NCI-H2227 (cell line): Measurements from ENCODE around the gene CBLB.

Experiments used
- DNase-seq: peaks from one replicate; lab custom pipeline; 2025; ENCODE audit not compliant: unreplicated experiment; lab: John Stamatoyannopoulos, UW

Gene CBLB

DNA sequence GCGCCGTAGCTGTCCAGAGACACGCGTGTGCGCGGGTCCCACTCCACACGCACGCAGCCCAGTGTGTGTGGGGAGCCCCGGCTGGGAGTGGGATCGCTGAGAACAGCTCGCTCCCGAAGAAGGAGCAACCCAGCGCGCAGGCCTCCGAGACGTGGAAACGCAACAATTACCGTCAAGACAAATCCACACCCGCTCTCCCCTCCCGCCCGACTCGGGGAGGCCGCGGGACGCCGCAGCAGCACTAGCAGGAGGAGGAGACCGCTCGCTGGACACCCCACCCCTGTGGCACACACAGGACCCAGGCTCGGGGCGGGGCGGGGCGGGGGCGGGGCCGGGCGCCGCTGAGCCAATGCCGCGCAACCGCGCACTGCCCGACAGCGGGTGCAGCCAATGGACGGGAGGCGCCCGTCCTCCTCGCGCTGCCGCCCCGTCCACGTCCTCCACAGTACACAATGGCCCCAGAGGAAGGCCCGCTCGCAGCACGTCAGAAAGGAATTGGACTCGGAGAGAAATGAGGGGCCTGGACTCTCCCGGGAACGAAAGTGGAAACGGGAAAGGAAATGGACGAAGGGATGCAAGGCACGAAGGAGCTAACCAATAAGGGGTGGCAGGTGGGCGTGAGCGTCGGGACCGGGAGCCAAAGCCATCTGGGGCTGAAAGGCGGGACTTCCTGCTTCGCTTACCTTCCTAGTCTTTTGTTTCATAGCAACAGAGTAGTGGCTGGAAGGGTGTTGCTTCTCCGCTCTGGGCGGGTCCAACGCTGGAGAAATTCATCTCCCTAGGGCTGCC lies at the start of gene CBLB:
TSS of gene CBLB (minus strand) at position 271 of the 789 bp plus-strand sequence. CDS start 1,435 bp downstream, outside the sequence.
- DNase-seq = peak; percentile 88

GRCh38 chr3:105916767-105917166 lies 48.0 kb upstream of the CBLB start:
- no peak for DNase-seq

GRCh38 chr3:105915524-105915923 lies 46.7 kb upstream of the CBLB start:
- no peak for DNase-seq

- no peak for DNase-seq
These were observed 44.8 kb upstream of the CBLB start for GRCh38 chr3:105913616-105914015.

- DNase-seq = no peak
These were observed 44.1 kb upstream of the CBLB start for GRCh38 chr3:105912891-105913290.

GRCh38 chr3:105911496-105911895 lies 42.7 kb upstream of the CBLB start:
- DNase-seq = no peak

DNA sequence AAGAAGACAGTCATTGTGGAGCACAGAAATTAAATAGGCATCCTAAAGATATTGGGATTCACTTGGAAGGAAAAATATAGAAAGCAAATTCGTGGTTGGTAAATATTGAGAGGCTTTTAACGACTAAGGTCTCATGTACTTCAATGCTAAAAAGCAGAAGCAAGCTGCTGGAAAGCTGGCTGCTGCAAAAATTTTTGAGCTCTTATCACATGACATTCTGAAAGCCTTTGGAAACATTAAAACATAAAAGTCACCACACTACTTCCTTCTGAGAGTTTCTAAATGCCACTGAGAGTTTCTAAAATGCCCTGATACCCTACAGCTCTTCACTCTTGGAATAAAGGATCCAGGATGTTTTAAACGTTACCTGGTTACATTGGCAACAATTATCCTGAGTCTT lies 39.0 kb upstream of the CBLB start:
- DNase-seq = no peak

- DNase-seq = no peak
These were observed 38.0 kb upstream of the CBLB start for GRCh38 chr3:105906836-105907235.

GRCh38 chr3:105906345-105906744 lies 37.5 kb upstream of the CBLB start:
- DNase-seq = no peak

DNA sequence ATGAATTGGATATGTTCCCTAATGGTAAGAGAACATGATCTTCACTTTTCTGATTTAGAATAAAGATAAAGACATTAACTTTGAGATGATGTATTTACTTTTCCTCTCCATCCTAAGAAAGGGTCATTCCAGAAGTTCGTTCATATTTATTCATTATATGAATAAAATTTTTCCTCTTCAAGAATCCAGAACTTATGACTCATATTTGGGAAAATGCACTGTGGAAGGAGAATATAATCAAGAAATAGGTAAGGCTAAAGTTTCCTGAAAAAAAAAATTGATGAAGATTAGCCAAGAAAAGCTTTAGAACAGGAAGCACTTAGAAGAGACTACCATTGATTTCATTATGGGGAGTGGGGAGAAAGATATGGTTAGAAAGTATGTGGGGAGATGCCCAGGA lies 36.5 kb upstream of the CBLB start:
- no peak for DNase-seq

DNA sequence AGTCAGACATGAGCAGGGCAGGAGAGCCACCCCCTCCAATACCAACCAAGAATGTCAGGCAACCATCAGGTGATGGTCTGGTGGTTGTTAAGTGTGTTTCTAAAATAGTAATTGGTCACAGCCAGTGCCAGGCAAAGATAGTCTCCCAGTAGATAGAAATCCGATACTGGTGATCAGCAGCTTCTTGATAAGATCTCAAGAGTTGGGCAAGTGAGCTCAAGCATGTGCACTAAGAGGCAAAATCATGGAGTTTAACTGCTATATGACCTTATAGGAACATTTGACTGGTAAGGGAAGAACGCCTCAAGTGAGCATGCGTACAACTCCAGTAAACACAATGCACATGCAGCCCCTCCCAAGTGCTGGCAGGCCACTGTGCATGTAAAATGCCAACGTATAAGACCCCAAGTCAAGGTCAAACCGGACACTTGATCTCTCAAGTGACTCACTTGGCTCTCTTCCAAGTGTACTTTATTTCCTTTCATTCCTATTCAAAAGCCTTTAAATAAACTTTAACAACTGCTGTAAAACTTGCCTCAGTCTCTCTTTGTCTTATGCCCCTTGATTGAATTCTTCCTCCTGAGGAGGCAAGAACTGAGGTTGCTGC lies 36.0 kb upstream of the CBLB start:
- no peak for DNase-seq

DNA sequence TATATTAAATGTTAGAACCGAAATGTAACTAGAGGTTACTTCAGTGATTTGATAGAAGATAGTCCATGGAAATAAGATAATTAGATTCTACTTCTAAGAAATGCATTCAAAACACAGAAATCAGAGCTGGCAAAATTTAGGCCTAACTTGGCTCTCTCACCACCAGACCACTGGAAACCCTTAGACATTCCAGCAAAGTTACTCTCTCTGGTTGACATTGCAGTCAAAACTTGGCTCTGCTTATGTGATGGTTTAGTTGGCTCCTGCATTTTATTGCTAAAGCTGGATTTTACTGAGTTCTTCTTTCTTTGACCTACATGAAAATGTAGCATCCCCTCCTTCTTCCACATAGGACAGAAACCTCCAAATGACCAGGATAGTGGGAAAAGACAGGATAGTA lies 35.4 kb upstream of the CBLB start:
- no peak for DNase-seq

GRCh38 chr3:105899516-105899915 lies 30.7 kb upstream of the CBLB start:
- DNase-seq = no peak

DNA sequence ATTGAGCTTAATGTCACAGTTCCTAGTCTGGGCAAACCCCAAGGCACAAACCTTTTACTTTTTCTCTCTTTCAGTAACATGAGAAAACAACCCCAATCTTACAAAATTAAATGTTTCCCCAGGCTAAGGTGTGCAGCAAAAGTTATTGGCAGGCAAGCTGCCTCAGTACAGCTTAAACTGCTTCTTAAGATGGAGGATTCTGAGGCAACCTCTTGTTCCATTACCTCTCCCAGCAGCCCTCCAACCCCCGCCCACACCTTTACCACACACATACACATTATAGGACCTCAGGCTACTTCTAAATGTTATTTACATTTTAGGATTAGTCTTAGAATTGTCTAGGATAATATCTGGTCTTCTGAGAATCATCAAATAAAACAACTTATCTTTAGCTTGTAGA lies 22.3 kb upstream of the CBLB start:
- DNase-seq = no peak

DNA sequence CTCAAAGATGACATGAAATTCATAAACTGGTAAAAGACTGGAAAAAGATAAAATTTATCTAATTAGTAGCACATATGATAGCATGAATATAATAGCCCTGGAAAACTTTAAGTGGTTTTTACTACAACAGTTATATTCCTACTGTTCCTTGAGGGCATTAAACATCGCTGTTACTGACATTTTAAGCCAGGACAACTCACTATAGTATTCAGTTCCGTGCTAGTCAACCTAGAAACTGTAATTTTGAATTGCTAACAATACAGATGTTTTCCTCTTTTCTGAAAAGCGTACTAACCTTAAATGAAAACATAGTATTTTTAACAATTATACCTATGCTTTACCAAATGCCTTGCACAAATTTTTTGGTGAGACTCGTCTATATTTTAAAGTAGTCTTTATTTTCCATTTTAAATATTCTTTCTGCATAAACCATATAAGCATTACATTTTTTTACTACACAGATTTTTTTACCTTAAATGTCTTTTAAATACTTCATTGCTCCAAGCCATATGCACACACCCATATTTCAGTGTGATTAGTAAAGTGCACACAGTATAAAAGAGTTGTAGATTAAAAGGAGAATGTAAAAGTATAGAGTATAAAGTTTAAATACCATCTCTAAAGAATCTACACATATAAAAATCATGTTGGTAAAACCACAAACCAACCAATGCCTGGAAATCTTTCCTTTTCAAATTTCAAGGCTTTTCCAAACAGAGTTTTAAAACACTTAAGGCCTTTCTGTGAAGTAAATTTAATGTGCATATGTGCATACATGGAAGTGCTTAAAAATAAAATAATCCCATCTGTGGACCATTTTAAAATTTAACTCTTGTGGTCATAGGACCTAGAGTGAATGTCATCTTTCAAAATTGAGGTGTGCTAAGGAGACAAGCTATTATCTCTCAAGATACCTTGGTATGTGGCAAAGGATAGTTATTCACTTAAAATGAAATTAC lies 20.1 kb upstream of the CBLB start:
- DNase-seq = no peak

DNA sequence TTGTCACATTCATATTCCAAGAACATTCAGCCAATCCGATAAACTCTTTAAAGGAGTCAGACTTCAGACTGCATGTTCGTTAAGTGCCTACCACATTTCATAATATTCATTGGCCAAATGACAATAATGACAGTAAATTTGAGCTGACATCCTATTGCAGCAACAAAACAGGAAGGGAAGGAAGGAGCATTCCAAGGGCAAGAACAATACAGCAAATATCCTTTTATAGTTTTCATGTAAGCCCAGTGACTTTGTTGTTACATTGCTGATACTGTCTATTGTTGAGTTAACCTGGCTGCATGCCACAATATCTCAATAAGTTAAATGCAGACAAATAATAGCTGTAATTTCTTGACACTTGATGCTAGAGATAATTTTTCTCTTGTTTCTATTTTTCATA lies 16.4 kb upstream of the CBLB start:
- DNase-seq = no peak

DNA sequence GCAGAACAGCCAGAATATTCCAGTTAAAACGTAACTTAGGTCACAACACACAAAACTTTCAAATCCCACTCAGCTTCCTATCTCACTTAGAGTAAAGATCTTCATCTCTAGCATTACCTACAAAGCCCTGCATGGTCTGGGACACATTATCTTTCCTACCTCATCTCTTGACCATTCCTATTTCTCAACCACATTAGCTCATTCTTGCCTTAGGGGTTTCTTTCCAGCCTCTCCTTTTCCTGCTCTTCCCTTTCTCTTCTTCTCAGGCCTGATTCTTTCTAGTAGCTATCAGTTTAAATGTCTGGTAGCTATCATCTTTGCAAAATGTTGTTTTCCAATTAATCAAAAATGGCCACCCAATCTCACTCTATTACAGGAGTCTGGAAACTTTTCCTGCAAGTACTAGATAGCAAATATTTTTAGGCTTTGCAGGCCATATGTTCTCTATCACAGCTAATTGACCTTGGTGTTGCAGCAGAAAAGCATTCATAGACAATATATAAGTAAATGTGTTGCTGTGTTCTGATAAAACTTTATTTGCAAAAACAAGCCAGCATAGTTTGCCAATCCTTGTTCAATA lies 15.1 kb upstream of the CBLB start:
- DNase-seq = no peak

- DNase-seq = no peak
These were observed 12.0 kb upstream of the CBLB start for GRCh38 chr3:105880681-105881290.

DNA sequence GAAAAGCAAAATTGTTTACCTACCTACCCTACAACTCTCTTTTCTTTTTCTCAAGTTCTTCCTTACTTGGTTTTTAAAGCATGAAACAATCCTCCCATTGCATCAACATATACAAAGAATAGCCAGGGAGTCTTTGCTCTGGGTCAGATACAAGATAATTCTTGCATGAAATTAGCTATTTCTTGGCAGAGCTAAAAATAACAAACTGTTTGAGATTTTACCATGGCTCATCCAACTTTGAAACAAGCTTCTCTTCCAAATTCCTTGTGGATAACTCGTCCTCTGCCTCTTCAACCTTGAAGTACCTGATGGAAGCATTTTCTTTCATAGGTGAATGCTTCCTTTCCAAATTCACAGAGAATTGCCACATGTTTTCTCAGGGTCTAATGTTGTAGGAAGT lies 9.2 kb upstream of the CBLB start:
- DNase-seq = no peak

DNA sequence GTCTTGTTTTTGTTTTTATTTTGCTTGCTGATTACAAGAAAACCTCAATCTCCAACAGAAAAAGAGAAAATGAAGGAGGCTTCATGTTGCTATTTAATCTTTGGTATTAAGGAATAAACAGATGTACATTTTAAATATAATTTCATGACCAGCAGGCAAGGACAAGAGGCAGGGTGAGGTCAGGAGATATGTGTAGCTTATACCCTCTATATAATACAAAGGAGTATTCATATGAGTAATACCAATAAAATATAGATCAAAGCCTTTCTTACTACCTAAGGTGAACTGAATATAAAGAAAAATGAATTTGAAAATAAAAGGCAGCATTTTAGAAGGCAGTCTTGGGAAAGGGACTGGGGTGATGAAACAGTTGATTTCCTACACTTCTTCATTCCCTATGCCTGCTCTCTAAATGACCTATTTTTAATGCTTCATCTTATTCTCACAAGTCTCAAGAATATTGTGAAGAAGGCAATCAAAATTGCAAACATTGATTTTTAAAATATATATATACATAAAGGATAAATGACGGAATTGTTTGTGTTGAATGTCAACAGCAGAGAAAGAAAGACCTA lies 8.6 kb upstream of the CBLB start:
- DNase-seq = no peak
